Breast epithelium (tissue), 4 donors: Measurements from ENCODE around the gene LRRC9. TPM values are rescaled to one million over a fixed set of nuclear protein-coding genes. Genes with fewer than 3 reads are reported as not detected.
"Not testable (repeated sequence)": the region's sequence is repeated elsewhere in the genome, so short reads cannot be mapped to it uniquely, and the experiment has no call there.

ENCODE experiments used
- DNase-seq, 2 donors: peaks; one replicate each; pipeline ENCODE4 v3.0.0-alpha.2; 2019; ENCODE audit warnings: low spot score in 2 of 2
- H3K27ac ChIP-seq, 2 donors: fragments of 200-600 bp; sonication (generic) in 1 of 2; one replicate each; pipeline ENCODE4 v1.5.1; 2016 to 2019; ENCODE audit warnings: mild to moderate bottlenecking in 1 of 2
- H3K27me3 ChIP-seq, 2 donors: fragments of 200-600 bp; sonication (generic) in 1 of 2; one replicate each; pipeline versions ENCODE4 v1.5.1 to v1.6.0; 2017 to 2019; ENCODE audit warnings: control low read depth in 1 of 2, mild to moderate bottlenecking in 1 of 2
- H3K36me3 ChIP-seq: fragments of 200-600 bp; one replicate; pipeline ENCODE4 v1.5.1; 2019
- H3K4me1 ChIP-seq, 2 donors: fragments of 200-600 bp; sonication (generic); one replicate each; pipeline ENCODE4 v1.5.1; 2016 to 2019; ENCODE audit warnings: control low read depth in 1 of 2
- H3K4me3 ChIP-seq, 3 donors: fragments of 200-600 bp; sonication (generic); 1 replicate in 2 of 3; 2 replicates in 1 of 3; pipeline ENCODE4 v1.5.1; 2016 to 2019; ENCODE audit warnings: mild to moderate bottlenecking in 3 of 3, moderate library complexity in 2 of 3
- H3K9me3 ChIP-seq, 2 donors: fragments of 200-600 bp; sonication (generic) in 1 of 2; one replicate each; pipeline ENCODE4 v1.5.1; 2016 to 2019; ENCODE audit warnings: control low read depth in 1 of 2
- CTCF ChIP-seq, 3 donors: fragments of 450-650 bp; IDR thresholded peaks; one replicate each; pipeline ENCODE4 v1.5.1; 2016 to 2017; ENCODE audit warnings: antibody characterized with exemption in 3 of 3, mild to moderate bottlenecking in 3 of 3, moderate library complexity in 3 of 3
- POLR2A ChIP-seq: fragments of 450-650 bp; IDR thresholded peaks from one replicate; pipeline ENCODE4 v1.6.1; 2016; ENCODE audit warnings: antibody characterized with exemption, mild to moderate bottlenecking, moderate library complexity
- POLR2AphosphoS5 ChIP-seq, 3 donors: sonication (generic); formaldehyde crosslinking; IDR thresholded peaks; one replicate each; pipeline ENCODE4 v1.6.1; 2017; ENCODE audit warnings: antibody characterized with exemption in 3 of 3
- intact Hi-C: fragments of 100-400 bp; cut with DNase I; formaldehyde crosslinking; loops from one replicate; pipeline ENCODE4 v1.15.1; 2023; ENCODE audit warnings: low total_unique reads
- total RNA-seq, 3 donors: library from RNA; depleted of rRNA; stranded (reverse); fragments of >200 nt; gene quantifications; one replicate each; pipeline ENCODE4 v1.1.0, GENCODE V29; 2016

LRRC9 gene
- total RNA-seq, 3 donors from 2014 or later: 0.16 TPM; not detected in 2

- no peaks in the 10 kb centered on the region for H3K27me3 ChIP-seq
- no peak overlapping the region for H3K27ac ChIP-seq
- H3K4me1 ChIP-seq: no peaks in the 10 kb centered on the region
- H3K9me3 ChIP-seq: no peaks in the 10 kb centered on the region
- no peak overlapping the region for H3K4me3 ChIP-seq
- no peak for DNase-seq
- H3K36me3 ChIP-seq: no peaks in the 10 kb centered on the region
- intact Hi-C loops: no loop called here
- no peak for TF ChIP-seq POLR2AphosphoS5 (IDR thresholded peaks at IDR 0.05)
- TF ChIP-seq CTCF (IDR thresholded peaks at IDR 0.05): no peak
- TF ChIP-seq POLR2A: no peak
These were observed 178.0 kb downstream of the LRRC9 start for GRCh38 chr14:60097974-60098373.

- not testable (repeated sequence) for DNase-seq, H3K4me3 ChIP-seq, H3K36me3 ChIP-seq, H3K27ac ChIP-seq, H3K27me3 ChIP-seq, H3K4me1 ChIP-seq, H3K9me3 ChIP-seq
- intact Hi-C loops: loop anchor here (10.0 kb wide), 1 partner anchor 475 kb away; no protein-coding TSS in a partner anchor
These were observed 179.9 kb downstream of the LRRC9 start for GRCh38 chr14:60099855-60100254.

- H3K9me3 ChIP-seq: no peaks in the 10 kb centered on the region
- no peaks in the 10 kb centered on the region for H3K36me3 ChIP-seq
- no peak for DNase-seq
- H3K27ac ChIP-seq: no peak overlapping the region
- H3K4me3 ChIP-seq: no peak overlapping the region
- no peaks in the 10 kb centered on the region for H3K27me3 ChIP-seq
- H3K4me1 ChIP-seq: no peaks in the 10 kb centered on the region
- TF ChIP-seq POLR2A (no peak), POLR2AphosphoS5 (IDR thresholded peaks at IDR 0.05) (no peak), CTCF (IDR thresholded peaks at IDR 0.05) (no peak)
- intact Hi-C loops: loop anchor here (10.0 kb wide), 1 partner anchor 477 kb away; no protein-coding TSS in a partner anchor
These were observed 181.8 kb downstream of the LRRC9 start for GRCh38 chr14:60101786-60102185.

- Histone ChIP-seq H3K4me1 (no peaks in the 10 kb centered on the region), H3K27ac (no peak overlapping the region), H3K4me3 (no peak overlapping the region), H3K36me3 (no peaks in the 10 kb centered on the region), H3K9me3 (no peaks in the 10 kb centered on the region), H3K27me3 (no peaks in the 10 kb centered on the region)
- no peak for DNase-seq
- TF ChIP-seq CTCF (IDR thresholded peaks at IDR 0.05) (no peak), POLR2AphosphoS5 (IDR thresholded peaks at IDR 0.05) (no peak), POLR2A (no peak)
- intact Hi-C loops: loop anchor here (10.0 kb wide), 1 partner anchor 478 kb away; no protein-coding TSS in a partner anchor
These were observed 182.4 kb downstream of the LRRC9 start for GRCh38 chr14:60102389-60102788.

GRCh38 chr14:60106339-60106738 is 186.4 kb downstream of the LRRC9 start:
- no peak for TF ChIP-seq POLR2AphosphoS5 (IDR thresholded peaks at IDR 0.05)
- TF ChIP-seq CTCF (IDR thresholded peaks at IDR 0.05): no peak
- no peak for TF ChIP-seq POLR2A
- intact Hi-C loops: loop anchor here (10.0 kb wide), 1 partner anchor 482 kb away; no protein-coding TSS in a partner anchor
- no peak for DNase-seq
- Histone ChIP-seq H3K27ac (no peak overlapping the region), H3K4me3 (no peak overlapping the region), H3K27me3 (no peaks in the 10 kb centered on the region), H3K36me3 (no peaks in the 10 kb centered on the region), H3K9me3 (no peaks in the 10 kb centered on the region), H3K4me1 (no peaks in the 10 kb centered on the region)

- intact Hi-C loops: loop anchor here (10.0 kb wide), 1 partner anchor 483 kb away; no protein-coding TSS in a partner anchor
- Histone ChIP-seq H3K36me3 (no peaks in the 10 kb centered on the region), H3K9me3 (no peaks in the 10 kb centered on the region), H3K27ac (peak overlapping the region in 1 of 2 donors; percentile 30), H3K27me3 (no peaks in the 10 kb centered on the region), H3K4me1 (no peaks in the 10 kb centered on the region), H3K4me3 (no peak overlapping the region)
- no peak for DNase-seq
- TF ChIP-seq CTCF (IDR thresholded peaks at IDR 0.05) (no peak), POLR2A (no peak)
These were observed 187.5 kb downstream of the LRRC9 start for GRCh38 chr14:60107477-60107876.
